Measurements from ENCODE around the gene ZNF516.

- TF ChIP-seq CTCF (IDR thresholded peaks at IDR 0.05) (no peak), POLR2A (IDR thresholded peaks at IDR 0.05) (no peak), EP300 (IDR thresholded peaks at IDR 0.05) (no peak)
Observed at GRCh38 chr18:76386886-76387285, 108.2 kb downstream of the ZNF516 start.
